ENCODE results near the gene ATG16L2. TPM values are rescaled to one million over a fixed set of nuclear protein-coding genes. Genes with fewer than 3 reads are reported as not detected.

ATG16L2 gene
- total RNA-seq, 4 donors from 2014 or later: 21.7 to 46.5 (median 26.4) TPM

GRCh38 chr11:72780296-72781062, 33.7 kb upstream of the ATG16L2 start:
- DNase-seq: no peak
- 55% methylated on average over 4 of the region's 10 CpGs; no CpG with 5 or more reads in 1 of the 2 donors for WGBS, 2 donors
- intact Hi-C loops (cut with DNase I): no loop called here
- no peaks in the 10 kb centered on the region for H3K27me3 ChIP-seq
- H3K27ac ChIP-seq: peak overlapping the region; percentile 67 to 88 (median 82)
- TF ChIP-seq CTCF (IDR thresholded peaks at IDR 0.05) (no peak), POLR2A (IDR thresholded peaks at IDR 0.05) (no peak)
- H3K4me3 ChIP-seq: peak overlapping the region; percentile 58 to 88 (median 84)
- no peaks in the 10 kb centered on the region for H3K9me3 ChIP-seq
- H3K4me1 ChIP-seq: peaks cover 26 to 66% (median 38%) of the 10 kb centered on the region in 3 donors
- peaks cover 0 to 13% (median 0%) of the 10 kb centered on the region in 3 donors for H3K36me3 ChIP-seq

DNA sequence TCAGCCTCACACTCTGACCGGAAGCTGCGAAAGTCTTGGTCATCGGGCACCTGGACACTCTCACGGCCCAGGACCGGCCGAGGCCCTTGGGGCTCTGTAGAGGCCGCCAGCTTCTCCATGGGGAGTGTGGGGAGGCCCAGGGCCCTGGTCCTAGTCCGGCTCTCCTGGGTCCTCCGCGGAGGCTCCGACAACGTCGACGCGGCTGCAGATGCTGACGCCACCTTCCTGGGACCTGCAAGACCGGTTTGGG, 33.2 kb upstream of the ATG16L2 start:
- DNase-seq: no peak
- TF ChIP-seq POLR2A (IDR thresholded peaks at IDR 0.05) (no peak), CTCF (IDR thresholded peaks at IDR 0.05) (no peak)
- Histone ChIP-seq H3K4me1 (peaks cover 26 to 66% (median 38%) of the 10 kb centered on the region in 3 donors), H3K27me3 (no peaks in the 10 kb centered on the region), H3K36me3 (peaks cover 0 to 13% (median 0%) of the 10 kb centered on the region in 3 donors), H3K4me3 (peak overlapping the region; percentile 58 to 88 (median 84)), H3K27ac (peak overlapping the region; percentile 67 to 88 (median 82)), H3K9me3 (no peaks in the 10 kb centered on the region)
- intact Hi-C loops (cut with DNase I): no loop called here
- no CpG with 5 or more reads among the region's 17 CpGs for WGBS, 2 donors

DNA sequence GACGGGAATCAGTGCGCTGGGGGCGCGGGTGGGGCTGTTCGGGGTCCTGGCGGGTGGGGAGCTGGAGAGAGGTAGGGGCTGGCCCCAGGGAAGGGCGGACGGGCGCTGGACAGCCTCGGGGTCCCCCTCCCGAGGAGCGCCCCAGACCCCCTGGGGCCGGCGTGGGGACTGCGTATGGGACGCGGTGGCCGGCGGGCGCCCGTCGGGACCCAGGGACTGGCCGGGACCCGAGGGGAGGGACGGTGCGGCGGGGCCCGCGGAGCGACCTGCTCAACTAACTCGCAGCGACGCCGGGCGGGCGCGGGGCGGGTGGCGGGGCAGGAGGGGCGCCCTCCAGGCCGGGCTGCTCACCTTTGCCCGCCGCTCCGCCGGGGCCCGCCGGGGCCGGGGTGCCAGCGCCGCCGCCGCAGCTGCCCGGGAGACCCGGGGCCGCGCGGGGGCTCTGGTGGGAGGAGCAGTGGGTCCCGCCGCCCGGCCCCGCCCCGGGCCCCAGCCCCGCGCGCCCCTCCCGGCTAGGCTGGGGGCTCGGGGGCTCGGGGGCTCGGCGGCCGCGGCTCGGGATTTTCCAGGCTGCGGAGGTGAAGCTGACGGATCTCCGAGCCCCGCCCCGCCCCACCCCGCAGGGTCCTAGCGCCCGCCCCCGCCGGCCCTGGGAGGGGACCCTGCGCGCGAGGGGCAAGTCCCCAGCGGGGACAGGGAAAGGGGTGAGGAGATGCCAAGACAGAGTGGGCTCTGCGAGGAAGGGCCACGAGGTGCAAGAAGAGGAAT, 32.7 kb upstream of the ATG16L2 start:
- 3 to 7% methylated on average over 2 to 5 of the region's 89 CpGs for WGBS, 2 donors
- peaks cover 0 to 13% (median 0%) of the 10 kb centered on the region in 3 donors for H3K36me3 ChIP-seq
- H3K4me1 ChIP-seq: peaks cover 26 to 66% (median 37%) of the 10 kb centered on the region in 3 donors
- H3K4me3 ChIP-seq: peak overlapping the region; percentile 58 to 88 (median 84)
- H3K9me3 ChIP-seq: no peaks in the 10 kb centered on the region
- no peak for TF ChIP-seq CTCF (IDR thresholded peaks at IDR 0.05)
- TF ChIP-seq POLR2A (IDR thresholded peaks at IDR 0.05): no peak
- intact Hi-C loops (cut with DNase I): no loop called here
- DNase-seq: no peak
- H3K27ac ChIP-seq: peak overlapping the region; percentile 67 to 88 (median 82)
- no peaks in the 10 kb centered on the region for H3K27me3 ChIP-seq

DNA sequence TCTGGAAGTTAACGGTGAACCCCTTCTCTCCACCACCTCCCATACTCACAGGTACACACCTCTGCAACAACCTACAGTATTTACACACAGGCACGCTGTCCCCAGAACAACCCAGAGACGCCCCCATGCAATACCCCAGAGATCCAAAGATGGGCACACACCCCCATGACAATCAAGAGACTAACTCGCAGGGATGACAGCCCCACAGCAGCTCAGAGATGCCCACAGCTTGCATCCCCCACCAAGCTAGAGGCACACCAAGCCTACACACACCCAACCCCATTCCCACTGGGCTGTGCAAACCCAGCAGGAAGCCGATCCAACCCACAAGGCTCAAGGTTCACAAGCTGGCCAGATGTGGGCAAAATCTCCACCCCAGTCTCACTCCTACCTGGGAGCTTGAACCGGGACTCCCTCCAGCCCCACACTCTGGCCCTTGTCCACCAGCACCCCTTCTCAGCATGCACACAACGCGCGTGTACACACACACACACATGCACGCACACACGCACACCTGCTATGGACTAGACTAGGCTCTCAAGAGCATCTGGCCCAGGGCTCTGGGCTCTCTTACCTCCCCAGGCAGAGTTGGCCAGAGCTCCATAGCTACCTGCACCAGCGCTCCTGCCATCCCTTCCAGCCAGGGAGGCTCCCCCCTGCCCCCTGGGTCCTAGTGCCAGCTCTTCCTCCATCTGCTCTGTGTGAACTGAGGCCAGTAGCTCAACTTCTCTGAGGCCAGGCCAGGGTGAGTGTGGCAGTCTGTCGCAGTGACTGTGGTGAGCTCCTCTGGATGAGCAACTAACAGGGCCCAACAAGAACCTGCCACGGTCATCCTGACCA, 31.9 kb upstream of the ATG16L2 start:
- Histone ChIP-seq H3K27me3 (no peaks in the 10 kb centered on the region), H3K36me3 (peaks cover 0 to 13% (median 0%) of the 10 kb centered on the region in 3 donors), H3K4me3 (peak overlapping the region; percentile 58 to 88 (median 84)), H3K4me1 (peaks cover 23 to 62% (median 29%) of the 10 kb centered on the region in 3 donors), H3K27ac (peak overlapping the region in 2 of 4 donors; percentile 38 to 88), H3K9me3 (no peaks in the 10 kb centered on the region)
- TF ChIP-seq POLR2A (IDR thresholded peaks at IDR 0.05) (no peak), CTCF (IDR thresholded peaks at IDR 0.05) (no peak)
- intact Hi-C loops (cut with DNase I): no loop called here
- DNase-seq: no peak
- WGBS, 2 donors: 60 to 70% methylated on average over 9 to 13 of the region's 14 CpGs

Data from esophagus squamous epithelium (tissue), 5 donors.